HCT116 (cell line): ENCODE results near the gene SCARB1. TPM values are rescaled to one million over a fixed set of nuclear protein-coding genes. Genes with fewer than 3 reads are reported as not detected.

Experiments
- ATAC-seq: fragments of 200-7000 bp; cut with Tn5 transposase; 2 replicates; pipeline ENCODE4 v1.9.1; 2020; ENCODE audit warnings: mild to moderate bottlenecking, moderate library complexity
- BruUV-seq: library from RNA; stranded (reverse); fragments of 400-500 nt; replicated peaks from 2 replicates; lab custom pipeline; 2021; lab: Mats Ljungman, UMichigan
- CTCF ChIA-PET: fragments of 300-600 bp; sonication (Branson Sonifier 250); formaldehyde crosslinking; loops from one replicate; lab custom pipeline; 2021; ENCODE audit warnings: antibody characterized with exemption; lab: Charles Lee
- POLR2A ChIA-PET: fragments of 300-600, 350-600 bp; sonication (Branson Sonifier 250); formaldehyde crosslinking; loops from one replicate; lab custom pipeline; 2021; ENCODE audit warnings: antibody characterized with exemption; lab: Charles Lee
- RAD21 ChIA-PET, 2 experiments: fragments of 300-600 bp; sonication (Branson Sonifier 250); formaldehyde crosslinking; loops; one replicate each; lab custom pipeline; 2023; ENCODE audit warnings: low total read pairs in 2 of 2; ENCODE audit not compliant: uncharacterized antibody in 2 of 2, unreplicated experiment in 2 of 2, low non-redundant PET in 1 of 2; lab: Charles Lee
- DNase-seq: peaks from one replicate; pipeline ENCODE4 v3.0.0-alpha.2; 2010; ENCODE audit warnings: low read depth, low spot score
- H2AFZ ChIP-seq: fragments of 200-600 bp; shearing (Covaris generic), sonication (generic); 2 replicates; pipeline ENCODE4 v1.6.1; 2017; ENCODE audit warnings: low read depth, mixed run types, mixed read lengths, antibody characterized with exemption, low read length; ENCODE audit not compliant: poor library complexity, severe bottlenecking
- H3K27ac ChIP-seq: 2 replicates; pipeline ENCODE4 v1.5.1; 2012; ENCODE audit warnings: low read depth, low read length
- H3K27me3 ChIP-seq: fragments of 200-600 bp; sonication (generic); 2 replicates; pipeline ENCODE4 v1.6.1; 2016; ENCODE audit warnings: mixed run types, low read length, mixed read lengths; ENCODE audit not compliant: insufficient read depth
- H3K36me3 ChIP-seq, 2 experiments: fragments of 200-500 bp in 1 of 2; fragments of 200-600 bp in 1 of 2; sonication (Bioruptor generic) in 1 of 2; sonication (generic) in 1 of 2; 2 replicates each; pipeline versions ENCODE4 v1.5.1 to v1.6.1; 2014 to 2016; ENCODE audit warnings: low read length in 2 of 2, inconsistent platforms in 1 of 2, mixed read lengths in 1 of 2, mixed run types in 1 of 2; ENCODE audit not compliant: insufficient read depth in 2 of 2, control insufficient read depth in 1 of 2
- H3K4me1 ChIP-seq, 2 experiments: fragments of 200-600 bp in 1 of 2; sonication (generic) in 1 of 2; 2 replicates each; pipeline versions ENCODE4 v1.5.1 to v1.6.1; 2012 to 2017; ENCODE audit warnings: low read length in 2 of 2, inconsistent platforms in 1 of 2, mild to moderate bottlenecking in 1 of 2, mixed read lengths in 1 of 2, mixed run types in 1 of 2, moderate library complexity in 1 of 2; ENCODE audit not compliant: insufficient read depth in 2 of 2, control insufficient read depth in 1 of 2
- H3K4me2 ChIP-seq: fragments of 200-600 bp; sonication (generic); 2 replicates; pipeline ENCODE4 v1.6.1; 2017; ENCODE audit warnings: mixed run types, low read length, mixed read lengths
- H3K4me3 ChIP-seq, 2 experiments: fragments of 200-600 bp in 1 of 2; sonication (generic) in 1 of 2; replicated peaks in 1 of 2; 2 replicates each; pipeline ENCODE4 v1.5.1; 2011 to 2016; ENCODE audit warnings: low read length in 2 of 2, control low read depth in 1 of 2, low read depth in 1 of 2, mild to moderate bottlenecking in 1 of 2, mixed read lengths in 1 of 2, mixed run types in 1 of 2
- H3K79me2 ChIP-seq: fragments of 200-600 bp; sonication (generic); 2 replicates; pipeline ENCODE4 v1.6.1; 2017; ENCODE audit warnings: mild to moderate bottlenecking, mixed run types, low read length, moderate library complexity, mixed read lengths; ENCODE audit not compliant: insufficient read depth
- H3K9ac ChIP-seq: fragments of 200-600 bp; sonication (generic); 2 replicates; pipeline ENCODE4 v1.6.1; 2016; ENCODE audit warnings: low read length, mixed read lengths
- H3K9me2 ChIP-seq: fragments of 200-600 bp; sonication (generic), shearing (Covaris generic); 2 replicates; pipeline ENCODE4 v1.6.1; 2017; ENCODE audit warnings: mixed run types, mild to moderate bottlenecking, moderate library complexity; ENCODE audit not compliant: insufficient read depth
- H3K9me3 ChIP-seq, 2 experiments: fragments of 200-500 bp in 1 of 2; fragments of 200-600 bp in 1 of 2; sonication (Bioruptor generic) in 1 of 2; sonication (generic) in 1 of 2; 2 replicates each; pipeline ENCODE4 v1.6.1; 2014 to 2017; ENCODE audit warnings: low read length in 2 of 2, mixed read lengths in 2 of 2, inconsistent platforms in 1 of 2, low read depth in 1 of 2, mild to moderate bottlenecking in 1 of 2, mixed run types in 1 of 2, moderate library complexity in 1 of 2; ENCODE audit not compliant: control insufficient read depth in 1 of 2, insufficient read depth in 1 of 2
- H4K20me1 ChIP-seq: fragments of 200-600 bp; sonication (generic), shearing (Covaris generic); 2 replicates; pipeline ENCODE4 v1.6.1; 2017; ENCODE audit warnings: mixed run types, mild to moderate bottlenecking, moderate library complexity; ENCODE audit not compliant: insufficient read depth
- CTCF ChIP-seq, 3 experiments: fragments of 200-600 bp in 1 of 3; sonication (generic) in 1 of 3; IDR thresholded peaks in 2 of 3; conservative IDR thresholded peaks in 1 of 3; 2 replicates each; pipeline ENCODE4 v1.5.1; 2012 to 2017; ENCODE audit warnings: low read depth in 2 of 3, low read length in 2 of 3, antibody characterized with exemption in 1 of 3, borderline replicate concordance in 1 of 3, control low read depth in 1 of 3, mild to moderate bottlenecking in 1 of 3, mixed read lengths in 1 of 3, mixed run types in 1 of 3, moderate library complexity in 1 of 3; ENCODE audit not compliant: insufficient read depth in 1 of 3
- ELF1 ChIP-seq: IDR thresholded peaks from 2 replicates; pipeline ENCODE4 v1.6.1; 2012; ENCODE audit warnings: low read depth, borderline replicate concordance
- FOSL1 ChIP-seq: IDR thresholded peaks from 2 replicates; pipeline ENCODE4 v1.6.1; 2012; ENCODE audit warnings: low read depth
- JUND ChIP-seq: IDR thresholded peaks from 2 replicates; pipeline ENCODE4 v1.6.1; 2012
- POLR2A ChIP-seq: IDR thresholded peaks from 2 replicates; pipeline ENCODE4 v1.7.0; 2011; ENCODE audit warnings: borderline replicate concordance; ENCODE audit not compliant: insufficient read depth, insufficient read length; ENCODE audit errors: extremely low read depth
- SP1 ChIP-seq: IDR thresholded peaks from 2 replicates; pipeline ENCODE4 v1.6.1; 2012; ENCODE audit warnings: low read depth
- intact Hi-C: fragments of 100-400 bp; cut with micrococcal nuclease; formaldehyde crosslinking; loops from 2 replicates; pipeline ENCODE4 v1.10.0; 2022
- total RNA-seq: library from RNA; stranded (reverse); gene quantifications from one replicate; pipeline ENCODE4 v1.2.1, GENCODE V29; 2021; ENCODE audit not compliant: unreplicated experiment

The SCARB1 gene
- total RNA-seq, 1 experiment from 2014 or later: 95.5 TPM

DNA sequence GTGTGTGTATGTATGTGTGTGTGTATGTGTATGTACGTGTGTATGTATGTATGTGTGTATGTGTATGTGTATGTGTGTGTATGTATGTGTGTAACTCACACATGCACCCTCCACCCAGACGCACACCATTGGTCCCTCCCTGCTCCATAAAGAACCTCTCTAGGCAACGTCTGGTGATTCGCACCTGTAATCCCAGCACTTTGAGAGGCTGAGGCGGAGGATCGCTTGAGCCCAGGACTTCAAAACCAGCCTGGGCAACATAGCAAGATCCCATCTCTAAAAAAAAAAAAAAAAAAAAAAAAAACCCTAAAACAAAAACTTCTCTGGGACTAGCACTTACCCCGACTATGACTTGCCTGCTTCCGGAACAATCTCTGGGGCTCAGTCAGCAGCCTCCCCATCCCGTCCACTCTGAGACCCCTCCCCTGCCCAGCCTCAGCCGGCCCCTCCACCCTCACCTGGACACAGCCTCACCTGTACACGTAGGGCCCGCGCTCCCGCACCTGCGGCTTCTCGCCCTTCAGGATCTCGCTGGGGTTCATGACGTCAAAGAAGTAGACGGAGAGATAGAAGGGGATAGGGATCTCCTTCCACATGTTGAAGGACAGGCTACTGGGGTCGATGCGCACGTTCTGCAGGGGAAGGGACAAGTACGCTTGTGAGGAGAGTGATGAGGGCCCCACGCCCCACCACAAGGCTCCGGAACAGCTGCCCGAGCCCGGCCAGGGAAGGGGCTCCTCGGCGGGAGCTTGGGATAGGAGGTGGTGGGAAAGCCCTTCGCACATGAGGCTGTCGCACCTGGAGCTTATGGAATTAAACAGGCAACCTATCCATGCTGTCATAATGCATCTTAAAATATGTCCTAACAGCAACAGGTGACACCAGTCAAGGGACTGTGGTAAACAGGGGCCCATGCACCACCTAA, 46.3 kb downstream of the SCARB1 start (continued):
- TF ChIP-seq ELF1 (no peak), FOSL1 (no peak), SP1 (no peak), POLR2A (no peak), CTCF (IDR thresholded peaks at IDR 0.05 in 2 of 3, conservative IDR thresholded peaks at IDR 0.05 in 1 of 3; ENCODE audit: borderline replicate concordance in 1 of 3, insufficient read depth in 1 of 3, low read depth in 2 of 3, low read length in 2 of 3) (no peak)

DNA sequence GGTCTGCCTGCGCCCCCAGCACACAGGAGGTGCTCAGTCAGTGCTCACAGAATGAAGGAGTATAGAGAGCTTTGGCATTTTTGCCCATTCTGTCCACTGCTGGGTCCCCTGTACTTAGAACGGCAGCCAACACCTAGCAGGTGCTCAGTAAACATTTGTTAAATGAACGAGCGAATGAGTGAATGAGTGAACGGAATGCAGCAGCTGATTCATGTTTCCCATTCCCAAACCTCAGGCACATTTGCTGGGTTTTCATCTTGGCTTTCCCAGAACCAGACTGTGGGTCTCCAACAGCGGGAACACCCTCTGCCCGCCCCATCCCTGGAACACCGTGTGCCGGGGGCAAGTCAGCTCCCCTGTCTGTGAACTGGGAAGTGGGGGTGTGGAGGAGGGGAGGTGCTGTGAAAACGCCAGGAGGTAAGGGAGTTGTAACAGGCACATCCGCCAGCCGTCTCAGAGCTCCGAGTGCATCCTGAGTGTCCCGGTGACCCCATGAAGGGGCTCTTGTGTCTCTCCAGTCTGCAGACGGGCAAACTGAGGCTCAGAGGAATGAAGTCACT, 47.3 kb downstream of the SCARB1 start:
- intact Hi-C loops: no loop called here
- BruUV-seq: no TSS peak
- Histone ChIP-seq H3K4me1 (no peaks in the 10 kb centered on the region), H3K9ac (no peak overlapping the region), H3K79me2 (peaks cover 20% of the 10 kb centered on the region; the same call in 1 of the 2 replicates), H3K36me3 (peaks cover 18 to 32% of the 10 kb centered on the region in 2 experiments), H3K4me2 (no peak overlapping the region), H3K27ac (no peak overlapping the region), H3K27me3 (no peaks in the 10 kb centered on the region), H3K4me3 (no peak overlapping the region), H3K9me2 (no peaks in the 10 kb centered on the region), H3K9me3 (no peaks in the 10 kb centered on the region), H2AFZ (no peak overlapping the region), H4K20me1 (no peaks in the 10 kb centered on the region)
- ChIA-PET CTCF (no interaction called here), POLR2A (no interaction called here), RAD21 (no interaction called here)
- DNase-seq (no peak), ATAC-seq (no peak)
- TF ChIP-seq POLR2A (no peak), JUND (no peak)
